GM18951 (cell line): ENCODE results near the gene ZNF311.

ENCODE experiments used
- POLR2A ChIP-seq: IDR thresholded peaks from 4 replicates; pipeline ENCODE4 v1.6.1; 2011; ENCODE audit warnings: mild to moderate bottlenecking; ENCODE audit not compliant: insufficient read length, insufficient read depth; ENCODE audit errors: extremely low read depth
- in situ Hi-C: fragments of 300-500 bp; cut with MboI; formaldehyde crosslinking; loops from one replicate; pipeline ENCODE4 v1.12.0; 2022; ENCODE audit warnings: low sequenced_read_pairs, mixed read lengths, inconsistent platforms; ENCODE audit not compliant: unreplicated experiment

ZNF311 gene

GRCh38 chr6:29009358-29009757 is 4.2 kb upstream of the ZNF311 start:
- in situ Hi-C loops, result no loop called here
- no peak for TF ChIP-seq POLR2A

GRCh38 chr6:29008089-29008488 is 3.0 kb upstream of the ZNF311 start:
- TF ChIP-seq POLR2A, result no peak

GRCh38 chr6:28996844-28997510 is 8.1 kb downstream of the ZNF311 start:
- in situ Hi-C loops, result no loop called here

More at GRCh38 chr6:29008089-29008488, 3.0 kb upstream of the ZNF311 start:
- in situ Hi-C loops, result no loop called here

GRCh38 chr6:28995093-28995650 is 9.9 kb downstream of the ZNF311 start:
- no peak for TF ChIP-seq POLR2A
- in situ Hi-C loops, result no loop called here

More at GRCh38 chr6:28996844-28997510, 8.1 kb downstream of the ZNF311 start:
- TF ChIP-seq POLR2A, result no peak

GRCh38 chr6:28988536-28989311 is 16.4 kb downstream of the ZNF311 start:
- no peak for TF ChIP-seq POLR2A
- in situ Hi-C loops, result no loop called here

- in situ Hi-C loops, result no loop called here
Measured at GRCh38 chr6:28985462-28986164, 19.5 kb downstream of the ZNF311 start.

GRCh38 chr6:28983838-28984237 is 21.3 kb downstream of the ZNF311 start:
- in situ Hi-C loops, result no loop called here
- no peak for TF ChIP-seq POLR2A

More at GRCh38 chr6:28985462-28986164, 19.5 kb downstream of the ZNF311 start:
- no peak for TF ChIP-seq POLR2A

- in situ Hi-C loops, result no loop called here
- TF ChIP-seq POLR2A, result no peak
Measured at GRCh38 chr6:28982476-28983266, 22.4 kb downstream of the ZNF311 start.

GRCh38 chr6:28981833-28982475 is 23.2 kb downstream of the ZNF311 start:
- in situ Hi-C loops, result no loop called here
- TF ChIP-seq POLR2A, result no peak

- no peak for TF ChIP-seq POLR2A
- in situ Hi-C loops, result no loop called here
Measured at GRCh38 chr6:28981431-28981832, 23.7 kb downstream of the ZNF311 start.

GRCh38 chr6:28980852-28981430 is 24.2 kb downstream of the ZNF311 start:
- in situ Hi-C loops, result no loop called here
- TF ChIP-seq POLR2A, result no peak
